Measurements from ENCODE around the gene ZDHHC22. TPM values are rescaled to one million over a fixed set of nuclear protein-coding genes. Genes with fewer than 3 reads are reported as not detected.

ZDHHC22 gene
- total RNA-seq, 1 experiment from 2014 or later = 11.3 TPM

DNA sequence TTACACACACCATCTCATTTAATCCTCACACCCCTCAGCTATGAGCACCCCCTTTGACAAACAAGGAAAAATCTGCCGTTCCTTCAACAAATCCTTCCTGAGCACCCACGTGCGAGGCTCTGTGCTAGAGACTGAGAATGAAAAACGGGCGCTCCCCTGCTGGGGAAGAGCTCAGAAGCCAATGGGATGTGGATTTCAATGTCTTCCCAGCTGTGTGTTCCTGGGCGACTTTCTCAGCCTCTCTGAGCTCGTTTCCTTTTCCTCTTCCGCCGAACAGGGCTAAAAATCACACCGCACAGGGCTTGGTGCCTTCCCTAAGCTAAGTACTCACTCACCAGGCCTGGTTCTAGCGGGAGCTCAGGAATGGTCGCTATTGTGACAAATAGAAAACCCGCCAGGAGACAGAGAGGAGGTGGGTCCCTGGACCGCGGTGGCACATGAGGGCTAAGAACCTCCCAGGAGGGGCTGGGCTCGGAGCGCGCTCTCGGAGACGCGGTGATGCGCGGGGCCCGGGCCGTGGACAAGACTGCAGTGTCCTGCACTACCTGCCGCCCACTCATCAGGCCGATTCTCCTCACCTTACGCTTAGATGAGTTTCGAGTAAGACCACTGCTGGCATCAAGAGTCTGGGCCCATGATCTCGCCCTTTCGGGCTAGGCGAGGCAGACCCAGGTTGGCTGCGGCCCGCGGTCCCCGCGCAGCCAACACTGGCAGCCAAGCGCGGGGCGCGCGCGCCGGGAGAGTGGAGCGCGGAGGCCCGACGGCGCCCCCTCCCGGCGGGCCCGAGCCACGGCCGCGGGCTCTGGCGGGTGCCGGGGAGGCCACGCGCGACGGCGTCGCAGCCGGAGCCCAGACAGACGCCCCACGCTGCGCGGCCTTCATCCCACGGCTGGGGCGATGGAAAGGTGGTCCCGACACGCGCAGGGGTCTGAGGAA lies 17.0 kb downstream of the ZDHHC22 start:
- Mint-ChIP-seq H3K4me3 (peak overlapping the region; percentile 69 to 80), H3K9me3 (no peaks in the 10 kb centered on the region; a peak in 2 of 5 replicates), H3K27ac (no peak overlapping the region), H3K27me3 (ENCODE audit: low read depth) (peaks cover 19% of the 10 kb centered on the region), H3K36me3 (ENCODE audit: insufficient read depth in 1 of 3, low read depth in 3 of 3) (peaks cover 0 to 4% (median 2%) of the 10 kb centered on the region in 3 experiments; a peak in 5 of 7 replicates), H3K4me1 (peaks cover 53 to 56% of the 10 kb centered on the region in 2 experiments)
- H3K56ac ChIP-seq (ENCODE audit: insufficient read length, low read depth, low read length) = no peak overlapping the region
- H2BK12ac ChIP-seq (ENCODE audit: insufficient read length, low read depth, low read length) = no peak overlapping the region
- H3K18ac ChIP-seq (ENCODE audit: insufficient read length, low read depth, low read length) = no peak overlapping the region
- peak overlapping the region; percentile 63 for H3K4me2 ChIP-seq (ENCODE audit: insufficient read depth, insufficient read length, low read length)
- no peaks in the 10 kb centered on the region for H4K20me1 ChIP-seq (ENCODE audit: control insufficient read depth, insufficient read depth, insufficient read length)
- peak; percentile 55 for DNase-seq
- H3K14ac ChIP-seq (ENCODE audit: insufficient read depth, low read length) = no peak overlapping the region
- no peak overlapping the region for H4K5ac ChIP-seq (ENCODE audit: insufficient read length, low read depth, low read length)
- H2BK5ac ChIP-seq (ENCODE audit: insufficient read length, low read length) = no peak overlapping the region
- TF ChIP-seq, protein P1, sequence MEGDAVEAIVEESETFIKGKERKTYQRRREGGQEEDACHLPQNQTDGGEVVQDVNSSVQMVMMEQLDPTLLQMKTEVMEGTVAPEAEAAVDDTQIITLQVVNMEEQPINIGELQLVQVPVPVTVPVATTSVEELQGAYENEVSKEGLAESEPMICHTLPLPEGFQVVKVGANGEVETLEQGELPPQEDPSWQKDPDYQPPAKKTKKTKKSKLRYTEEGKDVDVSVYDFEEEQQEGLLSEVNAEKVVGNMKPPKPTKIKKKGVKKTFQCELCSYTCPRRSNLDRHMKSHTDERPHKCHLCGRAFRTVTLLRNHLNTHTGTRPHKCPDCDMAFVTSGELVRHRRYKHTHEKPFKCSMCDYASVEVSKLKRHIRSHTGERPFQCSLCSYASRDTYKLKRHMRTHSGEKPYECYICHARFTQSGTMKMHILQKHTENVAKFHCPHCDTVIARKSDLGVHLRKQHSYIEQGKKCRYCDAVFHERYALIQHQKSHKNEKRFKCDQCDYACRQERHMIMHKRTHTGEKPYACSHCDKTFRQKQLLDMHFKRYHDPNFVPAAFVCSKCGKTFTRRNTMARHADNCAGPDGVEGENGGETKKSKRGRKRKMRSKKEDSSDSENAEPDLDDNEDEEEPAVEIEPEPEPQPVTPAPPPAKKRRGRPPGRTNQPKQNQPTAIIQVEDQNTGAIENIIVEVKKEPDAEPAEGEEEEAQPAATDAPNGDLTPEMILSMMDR (conservative IDR thresholded peaks at IDR 0.05) = peak; percentile 73
- H3K4me1 ChIP-seq (ENCODE audit: insufficient read depth, low read length) = peaks cover 18% of the 10 kb centered on the region; the same call in 1 of the 2 replicates
- no peaks in the 10 kb centered on the region for H3K79me1 ChIP-seq (ENCODE audit: insufficient read depth, low read depth, low read length, poor library complexity, severe bottlenecking)
- no peak overlapping the region for H2BK20ac ChIP-seq (ENCODE audit: low read depth, low read length, poor library complexity, severe bottlenecking)
- H2AFZ ChIP-seq (ENCODE audit: low read length) = no peak overlapping the region
- no peaks in the 10 kb centered on the region for H3K79me2 ChIP-seq (ENCODE audit: insufficient read depth, low read length)
- H3K27me3 ChIP-seq (ENCODE audit: insufficient read depth, low read length) = no peaks in the 10 kb centered on the region
- H3K9ac ChIP-seq (ENCODE audit: extremely low read depth, insufficient read length, low read length) = peak overlapping the region; percentile 58
- H2AK5ac ChIP-seq (ENCODE audit: insufficient read length, low read length) = no peak overlapping the region
- H4K91ac ChIP-seq (ENCODE audit: insufficient read length, low read depth, low read length) = no peak overlapping the region
- no peak overlapping the region for H3K4ac ChIP-seq (ENCODE audit: low read depth, low read length)
- H3K27ac ChIP-seq (ENCODE audit: insufficient read length, low read depth, low read length) = no peak overlapping the region
- H3K23me2 ChIP-seq (ENCODE audit: insufficient read length, low read depth, low read length, poor library complexity, severe bottlenecking) = peaks cover 8% of the 10 kb centered on the region
- H3K9me3 ChIP-seq (ENCODE audit: control insufficient read depth, low read depth, low read length) = no peaks in the 10 kb centered on the region
- H2BK120ac ChIP-seq (ENCODE audit: low read depth, low read length, poor library complexity, severe bottlenecking) = no peak overlapping the region
- no peak overlapping the region for H2BK15ac ChIP-seq (ENCODE audit: low read depth, low read length)
- H4K8ac ChIP-seq (replicated peaks; ENCODE audit: insufficient read length, low read depth, low read length) = no peak overlapping the region
- no peak overlapping the region for H3K23ac ChIP-seq (ENCODE audit: insufficient read length, low read depth, low read length)
- no peak overlapping the region for H3T11ph ChIP-seq (ENCODE audit: low read length)
- WGBS (ENCODE audit: extremely low coverage, insufficient read length, low lambda C conversion rate) = no CpG with 5 or more reads among the region's 73 CpGs

Measured in H9 (cell line).